H9 (cell line): ENCODE data around the gene PEX5L. TPM values are rescaled to one million over a fixed set of nuclear protein-coding genes. Genes with fewer than 3 reads are reported as not detected.
A peak's percentile ranks its signal among the peaks of the same experiment; 100 is the strongest.

Source experiments
- DNase-seq: peaks from one replicate; pipeline ENCODE4 v3.0.0-alpha.2; 2017
- H2AFZ ChIP-seq: one replicate; pipeline ENCODE4 v1.6.1; 2013; ENCODE audit warnings: mild to moderate bottlenecking, low read length, control low read depth, moderate library complexity
- H2AK5ac ChIP-seq: 2 replicates; pipeline ENCODE4 v1.6.1; 2013; ENCODE audit warnings: low read length, control low read depth, mixed read lengths; ENCODE audit not compliant: insufficient read length
- H2BK120ac ChIP-seq: one replicate; pipeline ENCODE4 v1.6.1; 2013; ENCODE audit warnings: low read depth, mild to moderate bottlenecking, low read length, control low read depth, inconsistent platforms; ENCODE audit not compliant: poor library complexity, severe bottlenecking
- H2BK12ac ChIP-seq: 2 replicates; pipeline ENCODE4 v1.6.1; 2013; ENCODE audit warnings: low read length, control low read depth, mixed read lengths, low read depth; ENCODE audit not compliant: insufficient read length
- H2BK15ac ChIP-seq: 2 replicates; pipeline ENCODE4 v1.6.1; 2013; ENCODE audit warnings: low read depth, low read length, control low read depth
- H2BK20ac ChIP-seq: one replicate; pipeline ENCODE4 v1.6.1; 2013; ENCODE audit warnings: low read depth, mild to moderate bottlenecking, low read length, control low read depth, inconsistent platforms; ENCODE audit not compliant: poor library complexity, severe bottlenecking
- H2BK5ac ChIP-seq: 2 replicates; pipeline ENCODE4 v1.6.1; 2013; ENCODE audit warnings: low read length, control low read depth, mixed read lengths; ENCODE audit not compliant: insufficient read length
- H3K14ac ChIP-seq: 2 replicates; pipeline ENCODE4 v1.6.1; 2013; ENCODE audit warnings: low read length, control low read depth; ENCODE audit not compliant: insufficient read depth
- H3K18ac ChIP-seq: 2 replicates; pipeline ENCODE4 v1.6.1; 2013; ENCODE audit warnings: low read depth, mild to moderate bottlenecking, mixed read lengths, low read length, control low read depth; ENCODE audit not compliant: insufficient read length
- H3K23ac ChIP-seq: 2 replicates; pipeline ENCODE4 v1.6.1; 2013; ENCODE audit warnings: low read length, control low read depth, mixed read lengths, low read depth; ENCODE audit not compliant: insufficient read length
- H3K23me2 ChIP-seq: 2 replicates; pipeline ENCODE4 v1.6.1; 2013; ENCODE audit warnings: low read depth, mild to moderate bottlenecking, mixed read lengths, low read length, control low read depth; ENCODE audit not compliant: insufficient read length, poor library complexity, severe bottlenecking
- H3K27ac ChIP-seq: 2 replicates; pipeline ENCODE4 v1.5.1; 2013; ENCODE audit warnings: low read length, control low read depth, mixed read lengths, low read depth; ENCODE audit not compliant: insufficient read length
- H3K27me3 ChIP-seq: 2 replicates; pipeline ENCODE4 v1.6.1; 2013; ENCODE audit warnings: low read length, control low read depth, inconsistent platforms; ENCODE audit not compliant: insufficient read depth
- H3K4ac ChIP-seq: 2 replicates; pipeline ENCODE4 v1.6.1; 2013; ENCODE audit warnings: low read depth, mild to moderate bottlenecking, control low read depth, inconsistent platforms, low read length, moderate library complexity
- H3K4me1 ChIP-seq: 2 replicates; pipeline ENCODE4 v1.6.1; 2013; ENCODE audit warnings: low read length, control low read depth, inconsistent platforms; ENCODE audit not compliant: insufficient read depth
- H3K4me2 ChIP-seq: 2 replicates; pipeline ENCODE4 v1.6.1; 2013; ENCODE audit warnings: low read length, control low read depth, mixed read lengths; ENCODE audit not compliant: insufficient read length, insufficient read depth
- H3K56ac ChIP-seq: 2 replicates; pipeline ENCODE4 v1.6.1; 2013; ENCODE audit warnings: low read depth, mild to moderate bottlenecking, mixed read lengths, low read length, control low read depth; ENCODE audit not compliant: insufficient read length
- H3K79me1 ChIP-seq: 2 replicates; pipeline ENCODE4 v1.6.1; 2013; ENCODE audit warnings: low read depth, mild to moderate bottlenecking, moderate library complexity, low read length, control low read depth, inconsistent platforms; ENCODE audit not compliant: insufficient read depth, poor library complexity, severe bottlenecking
- H3K79me2 ChIP-seq: 2 replicates; pipeline ENCODE4 v1.6.1; 2013; ENCODE audit warnings: low read length, control low read depth, inconsistent platforms; ENCODE audit not compliant: insufficient read depth
- H3K9ac ChIP-seq: 2 replicates; pipeline ENCODE4 v1.6.1; 2013; ENCODE audit warnings: low read length, control low read depth, mixed read lengths; ENCODE audit not compliant: insufficient read length; ENCODE audit errors: extremely low read depth
- H3K9me3 ChIP-seq: one replicate; pipeline ENCODE4 v1.6.1; 2013; ENCODE audit warnings: low read depth, low read length, inconsistent platforms; ENCODE audit not compliant: control insufficient read depth
- H3T11ph ChIP-seq: one replicate; pipeline ENCODE4 v1.6.1; 2013; ENCODE audit warnings: mild to moderate bottlenecking, low read length, control low read depth, inconsistent platforms
- H4K20me1 ChIP-seq: one replicate; pipeline ENCODE4 v1.6.1; 2013; ENCODE audit not compliant: control insufficient read depth, insufficient read length, insufficient read depth
- H4K5ac ChIP-seq: 2 replicates; pipeline ENCODE4 v1.6.1; 2013; ENCODE audit warnings: low read depth, mild to moderate bottlenecking, mixed read lengths, low read length, control low read depth; ENCODE audit not compliant: insufficient read length
- H4K8ac ChIP-seq: replicated peaks from 2 replicates; pipeline ENCODE4 v1.6.1; 2013; ENCODE audit warnings: low read length, control low read depth, mixed read lengths, low read depth; ENCODE audit not compliant: insufficient read length
- H4K91ac ChIP-seq: 2 replicates; pipeline ENCODE4 v1.6.1; 2013; ENCODE audit warnings: low read depth, mild to moderate bottlenecking, moderate library complexity, mixed read lengths, low read length, control low read depth; ENCODE audit not compliant: insufficient read length
- H3K27ac Mint-ChIP-seq, 3 experiments: 2 replicates in 2 of 3; 3 replicates in 1 of 3; pipeline ENCODE4 v1.8.0; 2020 to 2021; ENCODE audit warnings: mixed read lengths in 3 of 3, mild to moderate bottlenecking in 1 of 3, moderate library complexity in 1 of 3
- H3K27me3 Mint-ChIP-seq: 2 replicates; pipeline ENCODE4 v1.8.0; 2021; ENCODE audit warnings: low read depth, mild to moderate bottlenecking, moderate library complexity, mixed read lengths
- H3K36me3 Mint-ChIP-seq, 3 experiments: 2 replicates in 2 of 3; 3 replicates in 1 of 3; pipeline ENCODE4 v1.8.0; 2020 to 2021; ENCODE audit warnings: low read depth in 3 of 3, mixed read lengths in 3 of 3; ENCODE audit not compliant: insufficient read depth in 1 of 3
- H3K4me1 Mint-ChIP-seq, 2 experiments: 2 replicates each; pipeline ENCODE4 v1.8.0; 2020; ENCODE audit warnings: mixed read lengths in 2 of 2
- H3K4me3 Mint-ChIP-seq, 2 experiments: 2 replicates in 1 of 2; 3 replicates in 1 of 2; pipeline ENCODE4 v1.8.0; 2020 to 2021; ENCODE audit warnings: mild to moderate bottlenecking in 2 of 2, mixed read lengths in 2 of 2, moderate library complexity in 1 of 2
- H3K9me3 Mint-ChIP-seq, 2 experiments: 2 replicates in 1 of 2; 3 replicates in 1 of 2; pipeline ENCODE4 v1.8.0; 2020; ENCODE audit warnings: mild to moderate bottlenecking in 2 of 2, mixed read lengths in 2 of 2, moderate library complexity in 1 of 2
- WGBS: extraction: QIAGEN DNeasy Blood & Tissue Kit; methylation state at CpG from one replicate; pipeline ENCODE4 v1.1.7; 2013; ENCODE audit warnings: missing lambda C conversion rate, low lambda C conversion rate, mixed read lengths; ENCODE audit not compliant: insufficient read length; ENCODE audit errors: extremely low coverage; 5-methylcytosine and 5-hydroxymethylcytosine counted together
- total RNA-seq: library from RNA; stranded (reverse); gene quantifications from 2 replicates; pipeline ENCODE4 v1.2.1, GENCODE V29; 2021
- TF ChIP-seq, protein P1 (sequence below): fragments of 200-600 bp; sonication (generic); conservative IDR thresholded peaks from 3 replicates; pipeline ENCODE4 v1.8.0; 2021; ENCODE audit warnings: antibody characterized with exemption, mild to moderate bottlenecking

Gene PEX5L
- total RNA-seq, 1 experiment from 2014 or later: 0.85 TPM

- no peak overlapping the region for H2AFZ ChIP-seq
- no peak overlapping the region for H3K27ac ChIP-seq
- no peak overlapping the region for H4K8ac ChIP-seq
- no peaks in the 10 kb centered on the region for H3K23me2 ChIP-seq
- H3K56ac ChIP-seq: no peak overlapping the region
- peak; percentile 46 for DNase-seq
- H2AK5ac ChIP-seq: no peak overlapping the region
- H3K4me1 Mint-ChIP-seq: no peaks in the 10 kb centered on the region
- no peak overlapping the region for H2BK20ac ChIP-seq
- no peak overlapping the region for H3K23ac ChIP-seq
- H3K4me3 Mint-ChIP-seq: no peak overlapping the region
- H3K27me3 Mint-ChIP-seq: no peaks in the 10 kb centered on the region; the same call in 1 of the 2 replicates
- H2BK5ac ChIP-seq: no peak overlapping the region
- no peak overlapping the region for H3K4me2 ChIP-seq
- H3K4me1 ChIP-seq: no peaks in the 10 kb centered on the region
- no peaks in the 10 kb centered on the region for H4K20me1 ChIP-seq
- no peak overlapping the region for H2BK120ac ChIP-seq
- H3K9ac ChIP-seq: no peak overlapping the region
- H3K79me1 ChIP-seq: no peaks in the 10 kb centered on the region
- no peaks in the 10 kb centered on the region for H3K9me3 Mint-ChIP-seq
- WGBS: no CpG with 5 or more reads among the region's 5 CpGs
- no peaks in the 10 kb centered on the region for H3K79me2 ChIP-seq
- no peak overlapping the region for H2BK15ac ChIP-seq
- no peak overlapping the region for H2BK12ac ChIP-seq
- no peaks in the 10 kb centered on the region for H3K36me3 Mint-ChIP-seq
- H3K14ac ChIP-seq: no peak overlapping the region
- no peak overlapping the region for H4K5ac ChIP-seq
- no peak overlapping the region; a peak in 1 of 7 replicates for H3K27ac Mint-ChIP-seq
- TF ChIP-seq, protein P1, sequence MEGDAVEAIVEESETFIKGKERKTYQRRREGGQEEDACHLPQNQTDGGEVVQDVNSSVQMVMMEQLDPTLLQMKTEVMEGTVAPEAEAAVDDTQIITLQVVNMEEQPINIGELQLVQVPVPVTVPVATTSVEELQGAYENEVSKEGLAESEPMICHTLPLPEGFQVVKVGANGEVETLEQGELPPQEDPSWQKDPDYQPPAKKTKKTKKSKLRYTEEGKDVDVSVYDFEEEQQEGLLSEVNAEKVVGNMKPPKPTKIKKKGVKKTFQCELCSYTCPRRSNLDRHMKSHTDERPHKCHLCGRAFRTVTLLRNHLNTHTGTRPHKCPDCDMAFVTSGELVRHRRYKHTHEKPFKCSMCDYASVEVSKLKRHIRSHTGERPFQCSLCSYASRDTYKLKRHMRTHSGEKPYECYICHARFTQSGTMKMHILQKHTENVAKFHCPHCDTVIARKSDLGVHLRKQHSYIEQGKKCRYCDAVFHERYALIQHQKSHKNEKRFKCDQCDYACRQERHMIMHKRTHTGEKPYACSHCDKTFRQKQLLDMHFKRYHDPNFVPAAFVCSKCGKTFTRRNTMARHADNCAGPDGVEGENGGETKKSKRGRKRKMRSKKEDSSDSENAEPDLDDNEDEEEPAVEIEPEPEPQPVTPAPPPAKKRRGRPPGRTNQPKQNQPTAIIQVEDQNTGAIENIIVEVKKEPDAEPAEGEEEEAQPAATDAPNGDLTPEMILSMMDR: peak; percentile 58
- no peak overlapping the region for H3K4ac ChIP-seq
- no peaks in the 10 kb centered on the region for H3K27me3 ChIP-seq
- H4K91ac ChIP-seq: no peak overlapping the region
- H3K9me3 ChIP-seq: no peaks in the 10 kb centered on the region
- no peak overlapping the region for H3T11ph ChIP-seq
- H3K18ac ChIP-seq: no peak overlapping the region
These were observed 184.4 kb downstream of the PEX5L start for GRCh38 chr3:179852142-179852905.
